ENCODE results near the gene NECTIN4. TPM values are rescaled to one million over a fixed set of nuclear protein-coding genes. Genes with fewer than 3 reads are reported as not detected.

Gene NECTIN4
- total and polyA plus RNA-seq, 2 of the 13 experiments (the other 11 are each of a cell fraction or from before 2014, with no cell fraction given): 5.9 to 12.4 TPM

DNA sequence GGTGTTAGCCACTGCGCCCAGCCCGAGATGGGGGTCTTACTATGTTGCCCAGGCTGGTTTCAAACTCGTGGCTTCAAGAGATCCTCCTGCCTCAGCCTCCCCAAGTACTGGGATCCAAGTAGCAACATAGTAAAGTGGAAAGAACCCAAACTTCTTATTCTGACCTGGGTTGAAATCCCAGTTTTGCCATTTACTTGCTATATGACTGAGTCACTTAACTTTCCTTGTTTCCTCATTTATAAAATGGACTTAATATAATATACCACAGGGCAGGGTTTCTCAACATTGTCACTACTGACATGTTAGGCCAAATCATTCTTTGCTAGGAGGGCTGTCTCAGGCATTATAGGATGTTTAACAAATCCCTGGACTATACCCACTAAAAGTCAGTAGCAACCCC, 21.8 kb upstream of the NECTIN4 start:
- Histone ChIP-seq H3K36me3 (replicated peaks in 1 of 2; ENCODE audit: control insufficient read depth in 1 of 2, insufficient read depth in 2 of 2, low read length in 2 of 2) (peaks cover 2 to 14% of the 10 kb centered on the region in 2 experiments; a peak in 4 of 5 replicates), H2AFZ (ENCODE audit: low read length) (no peak overlapping the region), H3K9ac (ENCODE audit: insufficient read depth, low read depth, low read length) (no peak overlapping the region), H3K4me2 (ENCODE audit: low read depth, low read length) (no peak overlapping the region), H4K20me1 (ENCODE audit: insufficient read depth, low read length) (peaks cover 11% of the 10 kb centered on the region; the same call in 1 of the 2 replicates), H3K4me3 (replicated peaks in 1 of 3; ENCODE audit: insufficient read depth in 1 of 3, low read depth in 2 of 3, low read length in 3 of 3) (no peak overlapping the region), H3K4me1 (ENCODE audit: insufficient read depth, low read length) (peaks cover 39% of the 10 kb centered on the region), H3K27ac (ENCODE audit: extremely low read length, insufficient read depth, low read length) (no peak overlapping the region), H3K27me3 (ENCODE audit: control insufficient read depth in 1 of 2, insufficient read depth in 2 of 2, low read length in 2 of 2) (no peaks in the 10 kb centered on the region), H3K79me2 (ENCODE audit: insufficient read depth, low read length) (peaks cover 66% of the 10 kb centered on the region), H3K9me3 (ENCODE audit: low read length) (no peaks in the 10 kb centered on the region)
- DNase-seq (ENCODE audit: low spot score): no peak
- CTCF ChIA-PET (ENCODE audit: low intra/inter-chr PET ratio, low total read pairs): no interaction called here
- intact Hi-C loops (cut with micrococcal nuclease; ENCODE audit: unreplicated experiment): no loop called here
- POLR2A ChIA-PET: no interaction called here
- no TSS peak for BruUV-seq (replicated peaks)
- 100% methylated on average over 3 of the region's 3 CpGs for WGBS (ENCODE audit: low lambda C conversion rate)
- in situ Hi-C loops (cut with HindIII; ENCODE audit: extremely low pct_ligation_motif_present, low pct_unique_long_range_greater_than_20kb): no loop called here
- ATAC-seq: no peak
- no peak for FAIRE-seq
- TF ChIP-seq MED13 (CRISPR knock-in tag; IDR thresholded peaks at IDR 0.05) (no peak), ZNF10 (CRISPR knock-in tag; IDR thresholded peaks at IDR 0.05; ENCODE audit: borderline replicate concordance, low read depth) (no peak), CENPT (CRISPR knock-in tag; IDR thresholded peaks at IDR 0.05; ENCODE audit: low read depth) (no peak), NR3C1 (CRISPR knock-in tag; IDR thresholded peaks at IDR 0.05) (no peak), ZNF703 (CRISPR knock-in tag; IDR thresholded peaks at IDR 0.05; ENCODE audit: borderline replicate concordance) (no peak), PAF1 (CRISPR knock-in tag; IDR thresholded peaks at IDR 0.05) (no peak), ESRRA (CRISPR knock-in tag; IDR thresholded peaks at IDR 0.05; ENCODE audit: low read depth) (no peak), GPN1 (CRISPR knock-in tag; IDR thresholded peaks at IDR 0.05; ENCODE audit: borderline replicate concordance) (no peak), GFI1 (CRISPR knock-in tag; IDR thresholded peaks at IDR 0.05; ENCODE audit: borderline replicate concordance) (no peak), PHF21A (CRISPR knock-in tag; IDR thresholded peaks at IDR 0.05) (no peak), PRMT3 (CRISPR knock-in tag; IDR thresholded peaks at IDR 0.05; ENCODE audit: borderline replicate concordance, low read depth) (no peak), ZNF556 (CRISPR knock-in tag; IDR thresholded peaks at IDR 0.05; ENCODE audit: borderline replicate concordance) (no peak)
- TF ChIP-seq, protein P1, sequence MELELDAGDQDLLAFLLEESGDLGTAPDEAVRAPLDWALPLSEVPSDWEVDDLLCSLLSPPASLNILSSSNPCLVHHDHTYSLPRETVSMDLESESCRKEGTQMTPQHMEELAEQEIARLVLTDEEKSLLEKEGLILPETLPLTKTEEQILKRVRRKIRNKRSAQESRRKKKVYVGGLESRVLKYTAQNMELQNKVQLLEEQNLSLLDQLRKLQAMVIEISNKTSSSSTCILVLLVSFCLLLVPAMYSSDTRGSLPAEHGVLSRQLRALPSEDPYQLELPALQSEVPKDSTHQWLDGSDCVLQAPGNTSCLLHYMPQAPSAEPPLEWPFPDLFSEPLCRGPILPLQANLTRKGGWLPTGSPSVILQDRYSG (CRISPR knock-in tag; IDR thresholded peaks at IDR 0.05): no peak
- TF ChIP-seq, protein P2, sequence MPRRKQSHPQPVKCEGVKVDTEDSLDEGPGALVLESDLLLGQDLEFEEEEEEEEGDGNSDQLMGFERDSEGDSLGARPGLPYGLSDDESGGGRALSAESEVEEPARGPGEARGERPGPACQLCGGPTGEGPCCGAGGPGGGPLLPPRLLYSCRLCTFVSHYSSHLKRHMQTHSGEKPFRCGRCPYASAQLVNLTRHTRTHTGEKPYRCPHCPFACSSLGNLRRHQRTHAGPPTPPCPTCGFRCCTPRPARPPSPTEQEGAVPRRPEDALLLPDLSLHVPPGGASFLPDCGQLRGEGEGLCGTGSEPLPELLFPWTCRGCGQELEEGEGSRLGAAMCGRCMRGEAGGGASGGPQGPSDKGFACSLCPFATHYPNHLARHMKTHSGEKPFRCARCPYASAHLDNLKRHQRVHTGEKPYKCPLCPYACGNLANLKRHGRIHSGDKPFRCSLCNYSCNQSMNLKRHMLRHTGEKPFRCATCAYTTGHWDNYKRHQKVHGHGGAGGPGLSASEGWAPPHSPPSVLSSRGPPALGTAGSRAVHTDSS (CRISPR knock-in tag; conservative IDR thresholded peaks at IDR 0.05): no peak
- TF ChIP-seq, protein P3, sequence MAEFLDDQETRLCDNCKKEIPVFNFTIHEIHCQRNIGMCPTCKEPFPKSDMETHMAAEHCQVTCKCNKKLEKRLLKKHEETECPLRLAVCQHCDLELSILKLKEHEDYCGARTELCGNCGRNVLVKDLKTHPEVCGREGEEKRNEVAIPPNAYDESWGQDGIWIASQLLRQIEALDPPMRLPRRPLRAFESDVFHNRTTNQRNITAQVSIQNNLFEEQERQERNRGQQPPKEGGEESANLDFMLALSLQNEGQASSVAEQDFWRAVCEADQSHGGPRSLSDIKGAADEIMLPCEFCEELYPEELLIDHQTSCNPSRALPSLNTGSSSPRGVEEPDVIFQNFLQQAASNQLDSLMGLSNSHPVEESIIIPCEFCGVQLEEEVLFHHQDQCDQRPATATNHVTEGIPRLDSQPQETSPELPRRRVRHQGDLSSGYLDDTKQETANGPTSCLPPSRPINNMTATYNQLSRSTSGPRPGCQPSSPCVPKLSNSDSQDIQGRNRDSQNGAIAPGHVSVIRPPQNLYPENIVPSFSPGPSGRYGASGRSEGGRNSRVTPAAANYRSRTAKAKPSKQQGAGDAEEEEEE (CRISPR knock-in tag; IDR thresholded peaks at IDR 0.05; ENCODE audit: borderline replicate concordance): no peak

Data from HepG2 (cell line).